Fibroblast of upper back skin (primary cell): ENCODE results near the gene CAMK1G.

Source experiments
- DNase-seq: peaks from one replicate; pipeline ENCODE4 v3.0.0-alpha.2; 2013

Gene CAMK1G

DNA sequence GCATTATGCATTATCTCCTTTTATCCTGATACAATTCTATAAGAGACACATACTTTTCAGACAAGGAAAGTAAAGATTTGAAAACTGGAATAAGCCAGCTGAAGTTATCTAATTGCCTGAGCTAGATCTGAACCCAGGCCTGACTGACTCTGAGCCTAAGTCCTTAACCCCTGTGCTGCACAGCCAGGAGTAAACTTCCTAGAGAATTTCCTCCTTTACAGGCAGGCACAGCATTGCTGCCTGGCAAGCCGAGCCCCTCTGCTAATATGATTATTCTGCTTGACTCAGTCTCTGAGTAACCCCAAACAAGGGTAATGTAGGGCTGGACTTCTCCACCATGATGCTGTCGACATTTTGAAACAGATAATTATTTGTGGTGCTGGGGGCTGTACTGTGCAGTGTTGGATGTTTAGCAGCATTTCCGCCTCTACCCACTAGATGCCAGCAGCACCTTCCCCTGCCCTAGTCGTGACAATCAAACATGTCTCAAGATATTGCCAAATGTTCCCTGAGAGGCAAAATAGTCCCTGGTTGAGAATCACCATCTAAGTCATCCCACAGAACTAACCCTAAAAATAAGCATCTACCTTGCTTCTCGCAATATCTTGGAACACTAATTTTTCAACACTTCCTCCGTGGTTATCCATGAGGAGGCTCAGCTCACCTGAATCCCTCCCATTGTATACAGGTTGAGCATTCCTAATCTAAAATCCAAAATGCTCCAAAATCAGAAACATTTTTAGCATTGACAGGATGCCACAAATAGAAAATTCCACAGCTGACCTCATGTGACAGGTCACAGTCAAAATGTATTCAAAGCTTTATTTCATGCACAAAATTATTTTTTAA lies 18.5 kb downstream of the CAMK1G start:
- DNase-seq, result peak; percentile 40

- no peak for DNase-seq
These were observed 20.4 kb downstream of the CAMK1G start for GRCh38 chr1:209603877-209604276.

DNA sequence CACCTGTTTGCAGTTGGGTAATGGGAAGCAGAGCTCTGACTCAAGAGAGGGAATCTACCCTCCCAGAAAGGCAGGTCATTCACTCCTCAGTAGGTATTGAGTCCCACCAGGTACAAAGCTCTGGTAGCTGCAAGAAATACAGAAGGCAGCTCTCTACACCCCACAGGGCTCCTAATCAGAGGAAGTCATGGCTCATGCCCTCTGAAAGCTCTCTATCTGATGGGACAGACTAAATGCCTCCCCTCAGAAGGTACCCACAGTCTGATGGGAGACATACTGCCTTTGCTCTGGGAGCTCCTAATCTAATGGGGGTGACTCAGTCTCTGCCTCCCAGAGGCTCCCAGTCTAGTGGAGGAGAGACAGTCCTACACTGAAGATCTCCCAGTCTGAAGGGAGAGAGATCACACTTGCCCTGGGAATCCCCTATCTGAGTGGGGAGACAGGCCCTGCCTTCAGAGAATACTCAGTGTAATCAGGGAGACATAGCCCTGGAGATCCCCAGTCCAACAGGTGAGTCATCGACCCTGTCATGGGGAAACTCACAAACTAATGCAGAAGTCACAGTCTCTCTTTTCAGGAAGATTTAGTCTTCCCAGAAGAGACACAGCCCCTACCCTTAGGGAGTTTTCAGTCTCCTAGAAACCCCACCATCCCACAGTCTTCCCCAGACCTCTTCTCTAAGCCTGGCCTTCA lies 23.7 kb downstream of the CAMK1G start:
- peak; percentile 18 for DNase-seq

GRCh38 chr1:209607795-209608178 lies 24.3 kb downstream of the CAMK1G start:
- no peak for DNase-seq

DNA sequence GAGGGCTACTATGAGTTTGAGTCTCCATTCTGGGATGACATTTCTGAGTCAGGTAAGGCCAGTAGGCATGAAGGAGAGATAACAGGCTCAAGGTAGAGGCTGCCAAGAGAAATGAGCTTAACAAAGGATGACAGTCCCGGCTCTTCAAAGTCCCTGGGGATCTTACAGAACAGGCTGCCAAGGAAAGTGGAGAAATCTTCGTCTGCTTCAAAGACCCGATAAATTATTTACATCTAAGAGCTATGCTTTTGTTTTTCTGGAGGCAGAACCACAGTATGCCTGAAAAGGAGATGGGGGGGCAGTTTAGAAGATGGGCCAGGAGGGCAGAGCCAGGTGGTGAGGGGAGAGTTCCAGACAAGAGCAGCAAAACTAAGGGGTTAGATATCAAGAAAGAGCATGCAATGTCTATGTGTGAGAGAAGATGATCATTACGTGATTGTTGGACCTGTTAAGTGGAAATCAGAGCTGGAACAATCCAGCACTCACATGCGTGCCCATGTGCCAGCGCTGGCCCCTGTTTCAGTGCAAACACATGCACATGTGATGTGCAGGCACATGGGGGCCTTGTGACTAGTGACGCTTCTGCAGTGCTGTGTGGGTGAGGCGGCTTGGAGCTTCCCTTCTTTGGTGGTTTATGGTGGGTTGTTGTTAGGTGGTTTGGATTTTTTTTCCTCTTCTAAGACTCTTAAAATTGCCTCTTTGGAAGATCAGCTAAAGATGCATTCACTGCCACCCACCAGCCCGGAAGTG lies 25.7 kb downstream of the CAMK1G start:
- no peak for DNase-seq

DNA sequence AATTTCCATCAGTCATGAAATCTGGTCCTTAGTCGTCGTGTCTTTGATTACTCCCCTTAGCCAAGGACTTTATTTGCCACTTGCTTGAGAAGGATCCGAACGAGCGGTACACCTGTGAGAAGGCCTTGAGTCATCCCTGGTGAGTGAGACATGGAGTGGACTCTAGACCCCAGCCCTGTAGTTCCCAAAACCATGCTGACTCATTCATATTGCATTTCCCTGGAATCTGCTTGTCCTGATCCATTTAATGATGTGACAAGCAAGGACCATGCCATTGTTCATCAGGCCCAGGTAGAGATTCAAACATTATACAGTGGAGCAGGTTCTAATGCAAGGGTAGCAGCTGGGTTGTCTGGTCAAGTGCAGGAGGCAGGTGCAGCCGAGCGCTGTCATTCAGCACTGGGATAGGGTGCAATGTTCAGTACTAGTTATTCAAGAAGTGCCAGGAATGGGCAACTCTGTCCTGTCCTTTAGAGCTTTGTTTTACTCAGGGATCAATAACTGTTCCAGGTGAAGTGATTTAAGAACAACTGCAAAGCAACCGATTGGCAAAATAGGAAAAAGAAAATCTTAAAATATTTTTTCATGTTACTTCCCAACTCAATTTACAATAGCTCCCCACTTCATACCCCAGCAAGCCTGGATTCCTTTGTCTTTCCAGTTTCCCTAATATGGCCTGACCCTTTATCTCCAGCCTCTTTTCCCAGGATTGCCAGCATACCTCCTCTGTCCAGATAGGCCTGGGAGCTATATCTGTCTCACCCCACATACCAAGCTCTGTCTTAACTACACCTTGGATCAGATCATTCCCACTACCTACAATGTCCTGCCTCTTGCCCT lies 26.5 kb downstream of the CAMK1G start:
- DNase-seq, result no peak

GRCh38 chr1:209610631-209610905 lies 27.1 kb downstream of the CAMK1G start:
- no peak for DNase-seq

- DNase-seq, result no peak
These were observed 28.5 kb downstream of the CAMK1G start for GRCh38 chr1:209611771-209612570.

- no peak for DNase-seq
These were observed 29.3 kb downstream of the CAMK1G start for GRCh38 chr1:209612646-209613399.

DNA sequence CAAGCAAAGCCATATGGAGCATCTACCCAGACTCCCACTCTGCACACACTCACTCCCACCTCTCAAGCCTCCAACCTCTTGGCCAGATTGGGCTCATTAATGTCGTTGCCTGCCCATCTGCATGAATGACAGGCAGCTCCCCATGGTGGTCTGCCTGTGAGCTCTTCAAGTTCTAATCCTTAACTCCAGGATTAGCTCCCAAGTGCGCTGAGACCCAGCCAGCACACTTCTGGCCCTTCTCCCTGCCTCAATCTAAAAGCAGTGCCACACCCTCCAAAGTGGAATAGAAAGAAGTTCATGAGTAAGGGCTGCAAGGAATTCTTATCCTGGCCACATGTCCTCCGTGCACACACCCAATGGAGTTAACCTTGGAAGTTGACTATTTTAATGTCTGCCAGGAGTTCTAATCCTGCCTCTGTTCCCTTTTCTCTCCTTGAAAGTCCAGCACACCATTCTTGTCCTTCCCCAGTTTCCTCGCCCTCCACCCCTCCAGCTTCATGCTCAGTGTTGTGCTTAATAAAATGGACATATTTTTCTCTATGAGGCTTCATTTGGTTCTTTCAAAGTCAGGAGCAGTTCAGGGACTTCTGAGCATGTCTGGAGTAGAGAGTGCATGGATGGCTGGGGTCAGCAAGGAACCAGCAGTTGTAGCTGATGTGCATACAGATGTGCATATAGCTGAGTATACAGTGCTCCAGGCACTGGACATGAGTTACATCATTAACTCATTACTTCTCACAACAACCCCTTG lies 30.1 kb downstream of the CAMK1G start:
- DNase-seq, result no peak

GRCh38 chr1:209614151-209614420 lies 30.6 kb downstream of the CAMK1G start:
- no peak for DNase-seq

DNA sequence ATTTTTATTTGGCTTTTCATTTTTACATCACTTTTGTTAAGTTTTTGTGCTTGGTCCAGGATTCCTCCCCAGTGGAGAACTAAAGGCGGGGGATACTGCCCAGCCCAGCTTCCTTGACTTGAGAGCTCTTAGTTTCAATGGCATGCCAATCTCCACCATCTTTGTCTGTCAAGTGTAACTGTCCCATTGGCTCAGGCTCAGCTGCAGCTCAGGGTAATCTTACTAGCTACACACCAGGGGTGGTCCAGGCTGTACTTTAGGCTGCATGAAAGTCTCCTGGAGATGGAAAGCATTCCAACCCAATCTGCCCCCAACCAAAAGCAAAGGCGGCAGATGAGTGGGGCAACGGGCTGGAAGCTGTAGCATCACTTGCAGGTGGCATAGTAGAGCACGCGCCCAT lies 31.4 kb downstream of the CAMK1G start:
- no peak for DNase-seq

DNA sequence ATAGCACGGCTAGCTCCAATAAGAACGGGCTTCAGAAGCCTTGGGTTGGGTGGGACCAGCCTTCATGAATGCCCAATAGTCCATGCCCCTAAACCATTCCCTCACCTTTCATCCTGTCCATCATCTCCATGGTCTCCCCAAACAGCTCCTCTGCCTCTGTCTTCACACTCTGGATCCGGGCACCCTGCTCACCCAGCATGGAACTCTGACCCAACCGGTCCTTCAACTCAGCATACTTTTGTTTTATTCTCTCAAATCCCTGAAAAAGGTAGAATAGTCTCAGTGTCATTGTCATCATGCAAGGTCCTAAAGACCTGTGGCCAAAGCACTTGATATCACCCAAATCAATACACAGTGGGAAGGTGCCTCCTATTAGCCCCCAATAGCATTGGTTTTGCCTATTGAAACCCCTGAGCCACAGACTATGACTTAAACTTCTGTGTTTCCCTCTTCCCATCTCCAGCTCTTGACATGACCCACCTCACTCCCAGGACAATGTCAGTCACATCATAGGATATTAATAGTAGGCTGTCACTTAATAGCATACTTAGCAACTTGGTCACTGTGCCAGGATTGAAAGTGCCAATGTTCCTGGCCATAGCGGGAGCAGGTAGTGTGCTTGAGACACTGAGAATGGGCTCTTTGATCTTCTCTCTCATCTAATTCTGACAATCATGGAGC lies 33.0 kb downstream of the CAMK1G start:
- DNase-seq, result no peak

- DNase-seq, result no peak
These were observed 33.6 kb downstream of the CAMK1G start for GRCh38 chr1:209617047-209617673.

GRCh38 chr1:209617755-209618154 lies 34.2 kb downstream of the CAMK1G start:
- DNase-seq, result no peak

DNA sequence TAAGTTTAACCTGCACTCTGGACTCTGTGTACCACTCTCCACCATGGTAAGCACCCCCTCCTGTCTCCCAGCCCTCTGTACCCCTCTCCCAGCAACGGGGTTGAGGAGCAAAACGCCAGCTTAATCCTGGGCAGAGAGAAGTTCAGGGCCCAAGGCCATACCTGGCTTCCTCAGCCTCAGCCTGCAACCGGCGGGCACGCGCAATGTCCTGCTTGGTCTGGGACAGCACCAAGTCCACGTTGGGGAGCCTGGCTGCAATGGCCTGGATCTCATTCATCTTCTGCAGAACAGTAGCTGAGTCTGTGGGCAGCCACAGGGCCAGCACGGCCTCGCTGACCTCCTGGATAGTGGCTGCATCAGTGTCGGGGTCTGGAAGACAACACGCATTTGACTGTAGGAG lies 34.8 kb downstream of the CAMK1G start:
- no peak for DNase-seq

- no peak for DNase-seq
These were observed 35.4 kb downstream of the CAMK1G start for GRCh38 chr1:209618756-209619420.

DNA sequence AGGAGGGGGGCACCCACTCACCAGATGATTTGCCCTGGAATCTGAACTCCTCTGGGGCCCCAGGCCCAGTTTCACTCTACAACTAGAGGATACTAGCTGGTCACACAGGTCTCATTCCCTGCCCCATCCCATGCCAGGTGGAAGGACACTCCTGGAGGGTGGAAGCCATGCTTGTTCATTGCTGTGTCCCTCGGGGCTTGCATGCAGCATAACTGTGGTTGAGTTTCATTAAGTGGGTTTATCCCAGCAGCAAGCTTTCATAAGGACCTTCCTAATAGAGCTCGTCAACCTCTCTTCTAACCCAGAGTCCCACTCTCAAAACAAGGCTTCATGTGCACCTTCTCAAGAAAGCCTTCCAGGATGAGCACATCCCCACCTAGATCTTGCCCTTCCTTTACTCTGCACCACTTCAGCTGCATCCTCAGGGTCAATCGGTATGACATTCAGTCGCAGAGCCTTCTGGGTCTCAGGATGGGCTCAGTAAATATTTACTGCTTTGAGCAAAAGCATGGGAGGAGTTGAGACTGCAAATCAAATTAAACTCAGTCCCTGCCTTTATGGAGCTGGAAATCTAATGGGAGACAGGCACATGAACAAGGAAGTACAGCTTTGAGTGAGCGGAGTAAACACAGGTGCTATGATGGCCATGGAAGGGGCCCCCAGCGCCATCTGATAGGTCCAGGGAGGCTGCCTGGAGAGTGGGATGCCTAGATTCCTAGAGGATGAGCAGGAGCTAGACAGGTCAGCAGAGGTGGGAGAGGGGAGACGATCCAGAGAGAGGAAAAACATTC lies 36.4 kb downstream of the CAMK1G start:
- no peak for DNase-seq
